Neural cell (in vitro differentiated cells): ENCODE results near the gene CCDC88C.

ENCODE experiments used
- CTCF ChIP-seq: fragments of 450-650 bp; IDR thresholded peaks from 2 replicates; pipeline ENCODE4 v1.5.1; 2014; ENCODE audit warnings: antibody characterized with exemption, mild to moderate bottlenecking, moderate library complexity; ENCODE audit not compliant: poor library complexity, severe bottlenecking
- EP300 ChIP-seq: fragments of 450-650 bp; conservative IDR thresholded peaks from 2 replicates; pipeline ENCODE4 v1.6.1; 2014; ENCODE audit warnings: antibody characterized with exemption, mild to moderate bottlenecking, moderate library complexity; ENCODE audit not compliant: poor library complexity, severe bottlenecking

- TF ChIP-seq EP300 (no peak), CTCF (peak; percentile 69)
These were observed 164.5 kb downstream of the CCDC88C start for GRCh38 chr14:91252871-91253794.
